ENCODE data around the gene KIAA2012.

DNA sequence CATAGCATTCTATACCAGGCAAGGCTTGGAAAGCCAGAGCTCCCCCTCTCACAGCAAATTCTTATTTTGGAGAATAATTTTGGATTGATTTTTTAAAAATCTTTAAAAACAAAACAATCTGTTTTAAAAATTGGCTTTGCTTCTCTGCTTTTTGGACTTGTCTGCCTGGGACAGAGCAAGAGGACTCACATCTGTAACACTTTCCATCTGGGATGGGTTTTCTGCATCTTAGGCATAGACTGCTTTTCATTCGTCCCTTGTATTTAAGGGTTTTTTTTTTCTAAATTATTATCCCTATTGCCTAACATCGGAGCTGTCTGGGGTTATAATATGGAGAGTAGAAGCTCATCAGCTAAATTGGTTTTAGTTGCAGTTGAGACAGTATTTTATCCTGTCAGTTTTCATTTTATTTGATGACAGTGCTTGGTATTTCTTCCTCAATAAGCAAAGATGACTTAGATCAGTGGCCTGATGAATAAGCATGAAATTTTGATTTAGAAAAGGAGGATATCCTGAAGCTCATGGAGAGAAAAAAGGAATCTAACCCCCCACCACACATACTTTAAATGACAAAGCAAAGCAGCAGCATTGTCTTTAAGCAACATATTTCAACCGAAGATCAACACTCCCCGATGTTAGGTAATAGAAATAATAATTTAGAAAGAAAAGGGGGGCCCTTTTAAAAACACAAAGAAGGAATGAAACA, 41.7 kb upstream of the KIAA2012 start:
- TF ChIP-seq, protein P1, sequence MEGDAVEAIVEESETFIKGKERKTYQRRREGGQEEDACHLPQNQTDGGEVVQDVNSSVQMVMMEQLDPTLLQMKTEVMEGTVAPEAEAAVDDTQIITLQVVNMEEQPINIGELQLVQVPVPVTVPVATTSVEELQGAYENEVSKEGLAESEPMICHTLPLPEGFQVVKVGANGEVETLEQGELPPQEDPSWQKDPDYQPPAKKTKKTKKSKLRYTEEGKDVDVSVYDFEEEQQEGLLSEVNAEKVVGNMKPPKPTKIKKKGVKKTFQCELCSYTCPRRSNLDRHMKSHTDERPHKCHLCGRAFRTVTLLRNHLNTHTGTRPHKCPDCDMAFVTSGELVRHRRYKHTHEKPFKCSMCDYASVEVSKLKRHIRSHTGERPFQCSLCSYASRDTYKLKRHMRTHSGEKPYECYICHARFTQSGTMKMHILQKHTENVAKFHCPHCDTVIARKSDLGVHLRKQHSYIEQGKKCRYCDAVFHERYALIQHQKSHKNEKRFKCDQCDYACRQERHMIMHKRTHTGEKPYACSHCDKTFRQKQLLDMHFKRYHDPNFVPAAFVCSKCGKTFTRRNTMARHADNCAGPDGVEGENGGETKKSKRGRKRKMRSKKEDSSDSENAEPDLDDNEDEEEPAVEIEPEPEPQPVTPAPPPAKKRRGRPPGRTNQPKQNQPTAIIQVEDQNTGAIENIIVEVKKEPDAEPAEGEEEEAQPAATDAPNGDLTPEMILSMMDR (optimal IDR thresholded peaks at IDR 0.05 in 1 of 3, IDR thresholded peaks at IDR 0.05 in 1 of 3, conservative IDR thresholded peaks at IDR 0.05 in 1 of 3; ENCODE audit: extremely low read depth in 1 of 3, insufficient read depth in 2 of 3, low read length in 3 of 3), result no peak
- no peak for TF ChIP-seq EZH2 (IDR thresholded peaks at IDR 0.05; ENCODE audit: low read length)
